ENCODE data around the gene TMEM132A. TPM values are rescaled to one million over a fixed set of nuclear protein-coding genes. Genes with fewer than 3 reads are reported as not detected.
"Not testable (repeated sequence)": the region's sequence is repeated elsewhere in the genome, so short reads cannot be mapped to it uniquely, and the experiment has no call there.

TMEM132A gene
- total and polyA plus RNA-seq, 5 donors, result 5.1 to 10.2 (median 6.8) TPM

DNA sequence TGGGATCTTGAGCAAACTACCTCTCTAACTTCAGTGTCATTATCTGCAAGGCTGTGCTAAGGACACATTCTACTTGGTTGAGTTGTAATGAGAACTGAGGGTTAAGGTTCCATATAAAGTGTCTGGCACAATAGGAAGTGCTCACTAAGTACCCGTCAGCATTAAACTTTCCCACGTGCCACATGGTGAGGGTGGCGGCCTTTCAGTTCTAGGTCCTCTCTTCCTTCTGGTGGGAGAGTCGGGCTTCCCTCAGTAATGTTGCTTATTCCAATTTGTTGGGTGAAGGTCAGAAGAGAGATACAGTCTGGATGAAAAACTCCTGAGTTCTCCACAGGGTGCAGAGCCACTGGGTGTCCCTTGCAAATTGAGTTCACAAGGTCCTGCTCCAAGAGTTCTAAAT lies 42.6 kb downstream of the TMEM132A start:
- H3K4me1 ChIP-seq (ENCODE audit: control insufficient read depth, insufficient read depth, low read length), result no peaks in the 10 kb centered on the region
- no peaks in the 10 kb centered on the region for H3K9me3 ChIP-seq (ENCODE audit: control insufficient read depth, low read length)
- no peak overlapping the region for H3K4me3 ChIP-seq (ENCODE audit: low read length)
- intact Hi-C loops (cut with DNase I), result no loop called here
- whole genome bisulfite sequencing, result 81% methylated on average over 4 of the region's 4 CpGs
- no peak overlapping the region for H3K27ac ChIP-seq (ENCODE audit: low read length)
- ATAC-seq (no peak), DNase-seq (no peak)
- H3K27me3 ChIP-seq (ENCODE audit: control insufficient read depth, insufficient read depth), result no peaks in the 10 kb centered on the region

GRCh38 chr11:60968223-60968622 lies 44.0 kb downstream of the TMEM132A start:
- no peak overlapping the region for H3K27ac ChIP-seq (ENCODE audit: low read length)
- WGBS, result 43% methylated on average over 1 of the region's 1 CpG
- intact Hi-C loops (cut with DNase I), result no loop called here
- H3K4me3 ChIP-seq (ENCODE audit: low read length), result no peak overlapping the region
- H3K4me1 ChIP-seq (ENCODE audit: control insufficient read depth, insufficient read depth, low read length), result no peaks in the 10 kb centered on the region
- no peak for ATAC-seq
- H3K27me3 ChIP-seq (ENCODE audit: control insufficient read depth, insufficient read depth), result no peaks in the 10 kb centered on the region
- H3K9me3 ChIP-seq (ENCODE audit: control insufficient read depth, low read length), result no peaks in the 10 kb centered on the region
- DNase-seq, result no peak

DNA sequence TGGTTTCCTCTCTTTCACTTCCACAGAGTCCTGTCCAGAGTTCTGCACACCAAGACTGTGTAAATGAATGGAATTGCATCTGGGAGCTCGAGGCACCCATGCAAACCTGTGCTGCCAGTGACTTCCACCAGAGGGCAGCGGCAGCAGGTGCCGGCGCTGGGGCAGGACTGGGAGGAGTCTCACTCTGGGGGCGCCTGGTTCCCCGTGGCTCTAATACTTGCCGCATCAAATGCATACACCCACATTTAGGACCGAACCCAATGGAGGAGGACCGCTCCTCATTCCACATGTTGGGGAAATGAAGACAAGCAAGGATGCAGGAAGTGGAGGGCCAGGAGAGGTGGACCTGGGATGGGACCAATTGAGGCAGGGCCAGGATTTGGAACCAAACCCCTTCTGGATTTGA lies 46.1 kb downstream of the TMEM132A start:
- Histone ChIP-seq H3K27me3 (ENCODE audit: control insufficient read depth, insufficient read depth) (no peaks in the 10 kb centered on the region), H3K9me3 (ENCODE audit: control insufficient read depth, low read length) (no peaks in the 10 kb centered on the region), H3K27ac (ENCODE audit: low read length) (no peak overlapping the region), H3K4me1 (ENCODE audit: control insufficient read depth, insufficient read depth, low read length) (no peaks in the 10 kb centered on the region), H3K4me3 (ENCODE audit: low read length) (no peak overlapping the region)
- WGBS, result 18% methylated on average over 9 of the region's 9 CpGs
- ATAC-seq (peak; percentile 67 to 82), DNase-seq (peak; percentile 58 to 85 (median 84))
- intact Hi-C loops (cut with DNase I), result loop anchor here in 1 of 4 donors (1.0 kb wide), 1 partner anchor 159 kb away; no protein-coding TSS in a partner anchor

DNA sequence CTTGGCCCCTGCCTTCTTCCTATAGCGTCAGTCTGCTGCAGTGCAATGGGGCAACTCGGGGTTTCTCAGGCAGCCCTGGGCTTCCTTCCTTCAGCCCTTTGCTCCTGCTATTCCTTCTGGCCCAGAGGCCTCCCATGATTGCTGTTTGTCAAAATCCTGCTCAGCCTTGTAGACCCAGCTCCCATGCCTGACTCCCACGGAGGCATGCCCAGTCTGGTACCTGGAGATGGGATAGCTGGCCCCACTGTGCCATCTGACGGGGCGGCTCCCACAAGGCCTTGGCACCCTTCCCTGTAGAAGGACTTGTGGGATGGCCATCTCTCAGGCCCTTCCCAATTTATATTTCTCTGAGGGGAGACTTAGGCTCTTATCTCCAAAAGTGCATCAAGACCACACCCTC lies 46.6 kb downstream of the TMEM132A start:
- H3K4me1 ChIP-seq (ENCODE audit: control insufficient read depth, insufficient read depth, low read length), result no peaks in the 10 kb centered on the region
- no peak for ATAC-seq
- no peaks in the 10 kb centered on the region for H3K27me3 ChIP-seq (ENCODE audit: control insufficient read depth, insufficient read depth)
- no peak overlapping the region for H3K4me3 ChIP-seq (ENCODE audit: low read length)
- DNase-seq, result no peak
- intact Hi-C loops (cut with DNase I), result loop anchor here in 1 of 4 donors (1.0 kb wide), 1 partner anchor 158 kb away; no protein-coding TSS in a partner anchor
- 79% methylated on average over 5 of the region's 5 CpGs for WGBS
- H3K27ac ChIP-seq (ENCODE audit: low read length), result no peak overlapping the region
- H3K9me3 ChIP-seq (ENCODE audit: control insufficient read depth, low read length), result no peaks in the 10 kb centered on the region

GRCh38 chr11:60971520-60971919 lies 47.3 kb downstream of the TMEM132A start, which contains the start of gene CD6:
CD6 (plus strand) TSS chr11:60971680; CDS start chr11:60971866, 186 bp downstream.
- H3K4me3 ChIP-seq (ENCODE audit: low read length), result no peak within 1 kb of the TSS
- WGBS, result 88% methylated on average over 16 of the region's 16 CpGs
- intact Hi-C loops (cut with DNase I), result no loop called here

DNA sequence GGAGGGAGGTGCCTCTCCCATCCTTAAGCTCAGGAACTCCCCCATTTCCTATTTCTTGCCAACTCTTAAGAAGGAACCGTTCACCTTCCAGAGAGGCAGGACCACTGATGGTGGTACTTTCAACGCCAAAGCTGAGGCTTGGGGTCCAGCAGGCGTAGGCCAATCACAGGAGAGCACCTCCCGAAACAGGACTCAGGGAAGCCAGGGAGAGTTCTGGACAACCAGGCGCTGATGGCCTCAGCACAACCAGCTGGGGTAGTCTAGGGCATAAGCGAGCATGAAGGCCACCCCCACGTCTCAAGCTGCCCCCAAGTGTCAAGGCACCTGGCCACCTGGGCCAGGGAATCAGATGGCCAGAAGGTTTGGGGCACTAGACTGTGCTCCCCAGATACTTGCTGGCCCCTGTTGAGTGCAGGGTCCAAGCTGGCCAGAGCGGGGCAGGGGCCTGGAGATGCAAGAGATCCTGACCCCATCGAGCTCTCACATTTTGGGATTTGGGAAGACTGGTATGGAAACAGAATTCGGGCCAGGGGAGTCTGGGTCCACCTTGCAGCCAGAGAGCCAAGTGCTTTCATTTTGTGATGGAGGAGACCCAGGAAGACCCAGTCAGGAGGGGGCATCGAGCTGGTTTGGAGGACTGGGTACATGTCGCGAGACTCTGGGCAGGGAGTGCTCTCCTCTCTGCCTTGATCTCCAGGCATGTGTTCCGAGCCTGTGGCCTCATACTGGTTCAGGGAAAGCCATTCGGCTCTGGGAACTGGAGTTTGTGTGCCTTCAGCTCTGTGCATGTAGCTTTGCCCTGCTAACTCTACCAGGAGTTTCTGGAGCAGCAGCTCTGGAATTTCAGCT lies 48.1 kb downstream of the TMEM132A start:
- Histone ChIP-seq H3K4me3 (ENCODE audit: low read length) (no peak overlapping the region), H3K4me1 (ENCODE audit: control insufficient read depth, insufficient read depth, low read length) (no peaks in the 10 kb centered on the region), H3K9me3 (ENCODE audit: control insufficient read depth, low read length) (no peaks in the 10 kb centered on the region), H3K27me3 (ENCODE audit: control insufficient read depth, insufficient read depth) (no peaks in the 10 kb centered on the region), H3K27ac (ENCODE audit: low read length) (no peak overlapping the region)
- DNase-seq (no peak), ATAC-seq (no peak)
- intact Hi-C loops (cut with DNase I), result no loop called here
- 87% methylated on average over 15 of the region's 15 CpGs for WGBS

More at GRCh38 chr11:60971520-60971919, 47.3 kb downstream of the TMEM132A start, which contains the start of gene CD6:
- Histone ChIP-seq H3K4me1 (ENCODE audit: control insufficient read depth, insufficient read depth, low read length) (no peaks in the 10 kb centered on the region), H3K9me3 (ENCODE audit: control insufficient read depth, low read length) (no peaks in the 10 kb centered on the region), H3K27me3 (ENCODE audit: control insufficient read depth, insufficient read depth) (no peaks in the 10 kb centered on the region), H3K27ac (ENCODE audit: low read length) (no peak within 1 kb of the TSS)
- DNase-seq, result no peak
- no peak for ATAC-seq

DNA sequence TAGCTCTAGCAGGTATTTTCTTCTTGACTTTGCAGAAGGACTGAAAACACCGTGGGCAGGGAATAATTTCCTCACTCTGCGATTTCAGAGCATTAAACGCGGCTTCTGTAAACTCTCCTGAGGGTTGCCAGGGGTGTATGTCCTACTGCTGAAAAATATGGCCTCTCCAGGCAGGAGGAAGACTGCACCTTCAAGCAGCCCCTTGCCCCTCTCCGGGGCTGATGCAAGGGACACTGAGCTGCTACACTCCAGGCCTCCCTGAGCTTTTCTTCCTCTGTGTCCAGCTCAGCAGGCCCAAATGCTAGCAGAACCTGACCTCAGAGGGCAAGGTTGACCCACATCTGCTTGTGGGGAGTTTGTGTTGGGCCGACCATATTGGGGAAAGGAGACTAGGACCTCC lies 49.4 kb downstream of the TMEM132A start:
- no peak overlapping the region for H3K4me3 ChIP-seq (ENCODE audit: low read length)
- intact Hi-C loops (cut with DNase I), result no loop called here
- ATAC-seq (no peak), DNase-seq (no peak)
- H3K27ac ChIP-seq (ENCODE audit: low read length), result no peak overlapping the region
- no peaks in the 10 kb centered on the region for H3K4me1 ChIP-seq (ENCODE audit: control insufficient read depth, insufficient read depth, low read length)
- WGBS, result 87% methylated on average over 6 of the region's 6 CpGs
- H3K27me3 ChIP-seq (ENCODE audit: control insufficient read depth, insufficient read depth), result no peaks in the 10 kb centered on the region
- no peaks in the 10 kb centered on the region for H3K9me3 ChIP-seq (ENCODE audit: control insufficient read depth, low read length)

DNA sequence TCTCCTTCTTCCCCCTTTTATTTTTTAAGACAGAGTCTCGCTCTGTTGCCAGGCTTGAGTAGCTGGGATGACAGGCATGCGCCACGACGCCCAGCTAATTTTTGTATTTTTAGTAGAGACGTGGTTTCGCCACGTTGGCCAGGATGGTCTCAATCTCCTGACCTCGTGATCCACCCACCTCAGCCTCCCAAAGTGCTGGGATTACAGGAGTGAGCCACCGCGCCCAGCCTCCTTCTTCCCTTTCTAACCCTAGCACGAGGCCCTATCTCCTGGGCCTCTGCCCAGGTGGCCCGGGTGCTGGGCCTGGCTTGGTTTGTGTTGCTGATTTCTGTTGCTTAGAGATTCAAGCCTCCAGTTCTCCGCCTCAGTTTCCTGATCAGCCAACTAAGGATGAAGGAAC lies 50.1 kb downstream of the TMEM132A start:
- H3K4me1 ChIP-seq (ENCODE audit: control insufficient read depth, insufficient read depth, low read length); DNase-seq; H3K9me3 ChIP-seq (ENCODE audit: control insufficient read depth, low read length); ATAC-seq; H3K27me3 ChIP-seq (ENCODE audit: control insufficient read depth, insufficient read depth); H3K27ac ChIP-seq (ENCODE audit: low read length); H3K4me3 ChIP-seq (ENCODE audit: low read length); intact Hi-C loops (cut with DNase I): not testable (repeated sequence)
- 85% methylated on average over 13 of the region's 13 CpGs for WGBS

- DNase-seq (no peak), ATAC-seq (no peak)
- H3K4me3 ChIP-seq (ENCODE audit: low read length), result no peak overlapping the region
- intact Hi-C loops (cut with DNase I), result no loop called here
- 86% methylated on average over 6 of the region's 6 CpGs for WGBS
- no peaks in the 10 kb centered on the region for H3K9me3 ChIP-seq (ENCODE audit: control insufficient read depth, low read length)
- no peaks in the 10 kb centered on the region for H3K27me3 ChIP-seq (ENCODE audit: control insufficient read depth, insufficient read depth)
- H3K4me1 ChIP-seq (ENCODE audit: control insufficient read depth, insufficient read depth, low read length), result no peaks in the 10 kb centered on the region
- no peak overlapping the region for H3K27ac ChIP-seq (ENCODE audit: low read length)
These were observed 50.5 kb downstream of the TMEM132A start for GRCh38 chr11:60974726-60975125.

DNA sequence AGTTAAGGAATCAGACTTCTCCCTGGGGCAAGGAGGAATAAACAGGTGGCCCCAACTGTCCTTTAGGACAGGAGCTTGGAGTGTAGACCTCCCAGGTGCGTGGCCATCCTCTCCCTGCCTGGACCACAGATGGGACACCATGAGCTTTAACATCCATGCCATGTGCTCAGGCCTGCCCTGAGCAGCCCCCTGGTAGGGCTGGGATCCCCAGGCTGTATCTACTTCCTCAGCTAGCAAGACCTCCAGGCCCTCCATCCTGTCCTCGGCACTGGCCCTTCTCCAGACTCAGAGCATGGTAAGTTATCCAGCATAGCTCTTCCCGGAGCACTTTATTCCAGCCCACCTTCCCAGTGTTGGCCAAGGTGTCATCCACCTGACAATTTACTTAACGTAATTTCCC lies 53.0 kb downstream of the TMEM132A start:
- intact Hi-C loops (cut with DNase I), result no loop called here

DNA sequence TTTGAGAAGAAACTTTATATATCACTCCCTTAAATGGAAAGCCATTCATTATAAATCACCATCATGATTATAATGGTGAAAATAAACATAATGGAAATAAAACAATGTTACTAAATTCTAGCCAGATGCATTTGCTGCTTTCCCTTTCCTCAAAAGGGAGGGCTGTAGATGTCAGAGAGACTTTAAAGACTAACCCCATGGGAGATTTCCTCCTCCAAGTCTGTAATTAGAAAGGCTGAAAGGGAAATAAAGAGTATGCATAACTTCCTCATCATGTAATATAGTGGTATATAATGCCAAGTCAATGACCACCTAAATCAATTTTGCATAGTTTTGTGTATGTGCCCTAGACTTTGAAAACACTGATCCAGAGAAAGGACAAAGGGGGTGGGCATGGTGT lies 53.6 kb downstream of the TMEM132A start:
- no peaks in the 10 kb centered on the region for H3K9me3 ChIP-seq (ENCODE audit: control insufficient read depth, low read length)
- H3K27me3 ChIP-seq (ENCODE audit: control insufficient read depth, insufficient read depth), result no peaks in the 10 kb centered on the region
- no peak for ATAC-seq
- H3K27ac ChIP-seq (ENCODE audit: low read length), result no peak overlapping the region
- H3K4me3 ChIP-seq (ENCODE audit: low read length), result no peak overlapping the region
- H3K4me1 ChIP-seq (ENCODE audit: control insufficient read depth, insufficient read depth, low read length), result no peaks in the 10 kb centered on the region
- intact Hi-C loops (cut with DNase I), result no loop called here
- DNase-seq, result no peak

More for the DNA sequence above, 53.0 kb downstream of the TMEM132A start:
- no peaks in the 10 kb centered on the region for H3K4me1 ChIP-seq (ENCODE audit: control insufficient read depth, insufficient read depth, low read length)
- no peak overlapping the region for H3K4me3 ChIP-seq (ENCODE audit: low read length)
- no peak overlapping the region for H3K27ac ChIP-seq (ENCODE audit: low read length)
- ATAC-seq, result no peak
- no peaks in the 10 kb centered on the region for H3K9me3 ChIP-seq (ENCODE audit: control insufficient read depth, low read length)
- no peak for DNase-seq
- H3K27me3 ChIP-seq (ENCODE audit: control insufficient read depth, insufficient read depth), result no peaks in the 10 kb centered on the region
- 80% methylated on average over 4 of the region's 4 CpGs for WGBS
